WTC11 (cell line): ENCODE data around the gene RMND5B. TPM values are rescaled to one million over a fixed set of nuclear protein-coding genes. Genes with fewer than 3 reads are reported as not detected.

Experiments used
- ATAC-seq: fragments of 200-7000 bp; cut with Tn5 transposase; 2 replicates; pipeline ENCODE4 v1.10.0; 2021; ENCODE audit warnings: mild to moderate bottlenecking, moderate library complexity
- CTCF ChIA-PET: fragments of 300-600 bp; sonication (Branson Sonifier 250); formaldehyde crosslinking; loops from one replicate; lab custom pipeline; 2021; ENCODE audit warnings: antibody characterized with exemption; lab: Charles Lee
- POLR2A ChIA-PET: fragments of 350-600 bp; sonication (Branson Sonifier 250); formaldehyde crosslinking; loops from one replicate; lab custom pipeline; 2021; ENCODE audit warnings: antibody characterized with exemption; lab: Charles Lee
- DNase-seq: peaks from one replicate; pipeline ENCODE4 v3.0.0; 2021; ENCODE audit warnings: low spot score
- H3K27ac Mint-ChIP-seq: 2 replicates; pipeline ENCODE4 v1.8.0; 2021; ENCODE audit warnings: mixed read lengths
- H3K27me3 Mint-ChIP-seq: 2 replicates; pipeline ENCODE4 v1.8.0; 2021; ENCODE audit warnings: low read depth, mild to moderate bottlenecking, moderate library complexity, mixed read lengths
- H3K36me3 Mint-ChIP-seq: 2 replicates; pipeline ENCODE4 v1.8.0; 2021; ENCODE audit warnings: mixed read lengths
- H3K4me1 Mint-ChIP-seq: 2 replicates; pipeline ENCODE4 v1.8.0; 2022; ENCODE audit warnings: mixed read lengths
- H3K4me3 Mint-ChIP-seq: 2 replicates; pipeline ENCODE4 v1.8.0; 2021; ENCODE audit warnings: mild to moderate bottlenecking, moderate library complexity, mixed read lengths
- H3K9me3 Mint-ChIP-seq: 2 replicates; pipeline ENCODE4 v1.8.0; 2021; ENCODE audit warnings: mixed read lengths
- ETV6 ChIP-seq: sonication (generic); formaldehyde crosslinking; IDR thresholded peaks from 2 replicates; pipeline ENCODE4 v1.8.1; 2022; ENCODE audit warnings: mild to moderate bottlenecking, missing genetic modification reagents
- FOXK1 ChIP-seq: sonication (generic); formaldehyde crosslinking; IDR thresholded peaks from 2 replicates; pipeline ENCODE4 v1.8.0; 2022; ENCODE audit warnings: mild to moderate bottlenecking, moderate library complexity, missing genetic modification reagents
- GTF2I ChIP-seq: fragments of 250-450 bp; sonication (Bioruptor Pico); conservative IDR thresholded peaks from 2 replicates; pipeline ENCODE4 v1.4.0; 2021; ENCODE audit warnings: mild to moderate bottlenecking
- HMGA2 ChIP-seq: fragments of 250-450 bp; sonication (Bioruptor Pico); IDR thresholded peaks from 2 replicates; pipeline ENCODE4 v1.4.0; 2021; ENCODE audit warnings: mild to moderate bottlenecking, moderate library complexity
- KAT7 ChIP-seq: sonication (generic); formaldehyde crosslinking; IDR thresholded peaks from 2 replicates; pipeline ENCODE4 v1.8.1; 2023; ENCODE audit warnings: missing genetic modification reagents, mild to moderate bottlenecking, borderline replicate concordance
- MYBL2 ChIP-seq: sonication (generic); formaldehyde crosslinking; IDR thresholded peaks from 2 replicates; pipeline ENCODE4 v1.8.1; 2023; ENCODE audit warnings: mild to moderate bottlenecking, moderate library complexity, missing genetic modification reagents
- NFATC4 ChIP-seq: fragments of 250-450 bp; sonication (Bioruptor Pico); IDR thresholded peaks from 2 replicates; pipeline ENCODE4 v1.9.0; 2021; ENCODE audit warnings: mild to moderate bottlenecking
- NR3C1 ChIP-seq: sonication (generic); formaldehyde crosslinking; conservative IDR thresholded peaks from 2 replicates; pipeline ENCODE4 v1.8.1; 2023; ENCODE audit warnings: low read depth, mild to moderate bottlenecking, missing genetic modification reagents
- OVOL2 ChIP-seq: fragments of 250-450 bp; sonication (Bioruptor Pico); IDR thresholded peaks from 2 replicates; pipeline ENCODE4 v1.9.0; 2021; ENCODE audit warnings: mild to moderate bottlenecking, borderline replicate concordance
- PRRX2 ChIP-seq: fragments of 250-450 bp; sonication (Bioruptor Pico); IDR thresholded peaks from 2 replicates; pipeline ENCODE4 v1.8.0; 2021; ENCODE audit warnings: mild to moderate bottlenecking
- SMAD3 ChIP-seq: sonication (generic); formaldehyde crosslinking; IDR thresholded peaks from 2 replicates; pipeline ENCODE4 v1.8.0; 2022; ENCODE audit warnings: missing genetic modification reagents, mild to moderate bottlenecking, borderline replicate concordance
- SMAD4 ChIP-seq: sonication (generic); formaldehyde crosslinking; IDR thresholded peaks from 2 replicates; pipeline ENCODE4 v1.8.0; 2022; ENCODE audit warnings: mild to moderate bottlenecking, missing genetic modification reagents
- SOX15 ChIP-seq: fragments of 250-450 bp; sonication (Bioruptor Pico); IDR thresholded peaks from 2 replicates; pipeline ENCODE4 v1.9.0; 2021; ENCODE audit warnings: mild to moderate bottlenecking
- SP1 ChIP-seq: sonication (generic); formaldehyde crosslinking; conservative IDR thresholded peaks from 2 replicates; pipeline ENCODE4 v1.8.1; 2022; ENCODE audit warnings: missing genetic modification reagents
- TEAD4 ChIP-seq: sonication (generic); formaldehyde crosslinking; IDR thresholded peaks from 2 replicates; pipeline ENCODE4 v1.8.0; 2022; ENCODE audit warnings: mild to moderate bottlenecking, missing genetic modification reagents
- ZNF219 ChIP-seq: sonication (generic); formaldehyde crosslinking; IDR thresholded peaks from 2 replicates; pipeline ENCODE4 v1.8.0; 2023; ENCODE audit warnings: missing genetic modification reagents, mild to moderate bottlenecking, borderline replicate concordance
- ZNF423 ChIP-seq: fragments of 250-450 bp; sonication (Bioruptor Pico); IDR thresholded peaks from 2 replicates; pipeline ENCODE4 v2.1.2; 2022; ENCODE audit warnings: mild to moderate bottlenecking, moderate library complexity
- total RNA-seq: library from RNA; stranded (reverse); gene quantifications from 3 replicates; pipeline ENCODE4 v1.2.3, GENCODE V29; 2021
- TF ChIP-seq, protein P1 (sequence below): sonication (generic); formaldehyde crosslinking; IDR thresholded peaks from 2 replicates; pipeline ENCODE4 v1.8.1; 2022; ENCODE audit warnings: missing genetic modification reagents, borderline replicate concordance
- TF ChIP-seq, protein P2 (sequence below): sonication (generic); formaldehyde crosslinking; IDR thresholded peaks from 2 replicates; pipeline ENCODE4 v1.8.0; 2023; ENCODE audit warnings: missing genetic modification reagents
- TF ChIP-seq, protein P3 (sequence below): sonication (generic); formaldehyde crosslinking; IDR thresholded peaks from 2 replicates; pipeline ENCODE4 v1.8.1; 2022; ENCODE audit warnings: low read depth, mild to moderate bottlenecking, moderate library complexity, missing genetic modification reagents, borderline replicate concordance
- TF ChIP-seq, protein P4 (sequence below): fragments of 250-450 bp; sonication (Bioruptor Pico); IDR thresholded peaks from 2 replicates; pipeline ENCODE4 v1.9.0; 2021; ENCODE audit warnings: moderate library complexity, mild to moderate bottlenecking, inconsistent platforms, borderline replicate concordance
- TF ChIP-seq, protein P5 (sequence below): sonication (generic); formaldehyde crosslinking; IDR thresholded peaks from 2 replicates; pipeline ENCODE4 v1.8.1; 2023; ENCODE audit warnings: mild to moderate bottlenecking, missing genetic modification reagents
- TF ChIP-seq, protein P6 (sequence below): sonication (generic); formaldehyde crosslinking; IDR thresholded peaks from 2 replicates; pipeline ENCODE4 v1.8.1; 2023; ENCODE audit warnings: mild to moderate bottlenecking, missing genetic modification reagents, borderline replicate concordance
- TF ChIP-seq, protein P7 (sequence below): sonication (generic); formaldehyde crosslinking; IDR thresholded peaks from 2 replicates; pipeline ENCODE4 v1.8.0; 2022; ENCODE audit warnings: mild to moderate bottlenecking, missing genetic modification reagents

The RMND5B gene
- total RNA-seq, 1 experiment from 2014 or later: 93.3 TPM

DNA sequence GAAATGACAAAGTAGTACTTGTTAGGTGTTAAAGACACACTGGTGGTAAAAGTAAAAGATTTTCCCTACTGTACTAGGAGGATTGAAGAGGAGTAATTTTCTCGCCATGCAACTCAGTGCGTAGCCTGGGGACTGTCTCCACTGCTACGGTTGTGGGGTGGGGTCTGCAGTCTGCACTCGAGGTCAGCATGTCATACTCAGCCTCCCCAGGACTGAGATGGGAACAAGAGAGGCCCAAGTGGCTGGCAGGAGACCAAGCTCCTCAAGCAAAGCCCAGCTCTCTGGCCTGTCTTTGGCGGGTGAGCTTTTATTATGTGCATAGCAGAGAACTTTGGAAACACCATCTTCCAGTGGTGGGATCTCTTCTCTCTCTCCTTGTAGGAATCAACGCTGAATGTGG is 12.4 kb downstream of the RMND5B start:
- DNase-seq (no peak), ATAC-seq (no peak)
- Mint-ChIP-seq H3K27ac (no peak overlapping the region), H3K4me1 (peaks cover 5% of the 10 kb centered on the region), H3K9me3 (no peaks in the 10 kb centered on the region), H3K4me3 (no peak overlapping the region), H3K27me3 (no peaks in the 10 kb centered on the region), H3K36me3 (peaks cover 76% of the 10 kb centered on the region)
- POLR2A ChIA-PET: interaction anchor here (0.5 to 1.1 kb wide), 4 partner anchors 19 to 208 kb away, joined by 3 to 5 read pairs (median 4); no protein-coding TSS in a partner anchor
- CTCF ChIA-PET: interaction anchor here (3.2 to 7.5 kb wide), 3 partner anchors 19 to 68 kb away, joined by 14 to 111 read pairs (median 39); no protein-coding TSS in a partner anchor
- TF ChIP-seq, protein P1, sequence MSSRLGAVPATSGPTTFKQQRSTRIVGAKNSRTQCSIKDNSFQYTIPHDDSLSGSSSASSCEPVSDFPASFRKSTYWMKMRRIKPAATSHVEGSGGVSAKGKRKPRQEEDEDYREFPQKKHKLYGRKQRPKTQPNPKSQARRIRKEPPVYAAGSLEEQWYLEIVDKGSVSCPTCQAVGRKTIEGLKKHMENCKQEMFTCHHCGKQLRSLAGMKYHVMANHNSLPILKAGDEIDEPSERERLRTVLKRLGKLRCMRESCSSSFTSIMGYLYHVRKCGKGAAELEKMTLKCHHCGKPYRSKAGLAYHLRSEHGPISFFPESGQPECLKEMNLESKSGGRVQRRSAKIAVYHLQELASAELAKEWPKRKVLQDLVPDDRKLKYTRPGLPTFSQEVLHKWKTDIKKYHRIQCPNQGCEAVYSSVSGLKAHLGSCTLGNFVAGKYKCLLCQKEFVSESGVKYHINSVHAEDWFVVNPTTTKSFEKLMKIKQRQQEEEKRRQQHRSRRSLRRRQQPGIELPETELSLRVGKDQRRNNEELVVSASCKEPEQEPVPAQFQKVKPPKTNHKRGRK (CRISPR knock-in tag): no peak
- TF ChIP-seq, protein P2, sequence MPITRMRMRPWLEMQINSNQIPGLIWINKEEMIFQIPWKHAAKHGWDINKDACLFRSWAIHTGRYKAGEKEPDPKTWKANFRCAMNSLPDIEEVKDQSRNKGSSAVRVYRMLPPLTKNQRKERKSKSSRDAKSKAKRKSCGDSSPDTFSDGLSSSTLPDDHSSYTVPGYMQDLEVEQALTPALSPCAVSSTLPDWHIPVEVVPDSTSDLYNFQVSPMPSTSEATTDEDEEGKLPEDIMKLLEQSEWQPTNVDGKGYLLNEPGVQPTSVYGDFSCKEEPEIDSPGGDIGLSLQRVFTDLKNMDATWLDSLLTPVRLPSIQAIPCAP (CRISPR knock-in tag): no peak
- TF ChIP-seq, protein P3, sequence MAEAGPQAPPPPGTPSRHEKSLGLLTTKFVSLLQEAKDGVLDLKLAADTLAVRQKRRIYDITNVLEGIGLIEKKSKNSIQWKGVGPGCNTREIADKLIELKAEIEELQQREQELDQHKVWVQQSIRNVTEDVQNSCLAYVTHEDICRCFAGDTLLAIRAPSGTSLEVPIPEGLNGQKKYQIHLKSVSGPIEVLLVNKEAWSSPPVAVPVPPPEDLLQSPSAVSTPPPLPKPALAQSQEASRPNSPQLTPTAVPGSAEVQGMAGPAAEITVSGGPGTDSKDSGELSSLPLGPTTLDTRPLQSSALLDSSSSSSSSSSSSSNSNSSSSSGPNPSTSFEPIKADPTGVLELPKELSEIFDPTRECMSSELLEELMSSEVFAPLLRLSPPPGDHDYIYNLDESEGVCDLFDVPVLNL (CRISPR knock-in tag): no peak
- TF ChIP-seq SOX15 (no peak), TEAD4 (CRISPR knock-in tag) (no peak), MYBL2 (CRISPR knock-in tag) (no peak), ZNF219 (no peak), SMAD4 (CRISPR knock-in tag) (no peak), HMGA2 (CRISPR knock-in tag) (no peak), GTF2I (CRISPR knock-in tag) (no peak), NR3C1 (CRISPR knock-in tag) (no peak), PRRX2 (no peak), SP1 (no peak), ETV6 (CRISPR knock-in tag) (no peak), NFATC4 (CRISPR knock-in tag) (no peak), FOXK1 (no peak), SMAD3 (CRISPR knock-in tag) (no peak)
- TF ChIP-seq, protein P4, sequence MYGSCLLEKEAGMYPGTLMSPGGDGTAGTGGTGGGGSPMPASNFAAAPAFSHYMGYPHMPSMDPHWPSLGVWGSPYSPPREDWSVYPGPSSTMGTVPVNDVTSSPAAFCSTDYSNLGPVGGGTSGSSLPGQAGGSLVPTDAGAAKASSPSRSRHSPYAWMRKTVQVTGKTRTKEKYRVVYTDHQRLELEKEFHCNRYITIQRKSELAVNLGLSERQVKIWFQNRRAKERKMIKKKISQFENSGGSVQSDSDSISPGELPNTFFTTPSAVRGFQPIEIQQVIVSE: no peak
- TF ChIP-seq, protein P5, sequence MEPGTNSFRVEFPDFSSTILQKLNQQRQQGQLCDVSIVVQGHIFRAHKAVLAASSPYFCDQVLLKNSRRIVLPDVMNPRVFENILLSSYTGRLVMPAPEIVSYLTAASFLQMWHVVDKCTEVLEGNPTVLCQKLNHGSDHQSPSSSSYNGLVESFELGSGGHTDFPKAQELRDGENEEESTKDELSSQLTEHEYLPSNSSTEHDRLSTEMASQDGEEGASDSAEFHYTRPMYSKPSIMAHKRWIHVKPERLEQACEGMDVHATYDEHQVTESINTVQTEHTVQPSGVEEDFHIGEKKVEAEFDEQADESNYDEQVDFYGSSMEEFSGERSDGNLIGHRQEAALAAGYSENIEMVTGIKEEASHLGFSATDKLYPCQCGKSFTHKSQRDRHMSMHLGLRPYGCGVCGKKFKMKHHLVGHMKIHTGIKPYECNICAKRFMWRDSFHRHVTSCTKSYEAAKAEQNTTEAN (CRISPR knock-in tag): no peak

DNA sequence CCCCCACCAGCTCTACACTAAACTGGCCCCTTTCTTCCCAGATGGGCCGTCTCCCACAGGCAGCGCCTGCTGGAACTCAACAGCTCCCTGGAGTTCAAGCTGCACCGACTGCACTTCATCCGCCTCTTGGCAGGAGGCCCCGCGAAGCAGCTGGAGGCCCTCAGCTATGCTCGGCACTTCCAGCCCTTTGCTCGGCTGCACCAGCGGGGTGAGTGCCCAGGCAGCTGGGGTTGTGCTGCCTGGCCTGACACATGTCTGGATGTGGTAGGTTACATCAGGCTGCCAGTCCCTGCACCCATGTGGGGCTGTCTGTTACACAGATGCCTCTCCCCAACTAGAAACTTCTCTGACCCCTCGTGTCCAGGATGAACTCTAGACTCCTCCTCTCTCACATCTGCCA is 13.1 kb downstream of the RMND5B start:
- H3K36me3 Mint-ChIP-seq: peaks cover 78% of the 10 kb centered on the region
- no peaks in the 10 kb centered on the region for H3K27me3 Mint-ChIP-seq
- H3K4me1 Mint-ChIP-seq: peaks cover 5% of the 10 kb centered on the region
- no peaks in the 10 kb centered on the region for H3K9me3 Mint-ChIP-seq
- DNase-seq: no peak
- ATAC-seq: no peak
- POLR2A ChIA-PET: interaction anchor here (0.5 to 1.1 kb wide), 3 partner anchors 20 to 208 kb away, joined by 3 to 5 read pairs (median 3); no protein-coding TSS in a partner anchor
- peak overlapping the region; percentile 91 for H3K27ac Mint-ChIP-seq
- CTCF ChIA-PET: interaction anchor here (2.4 to 7.5 kb wide), 4 partner anchors 20 to 69 kb away, joined by 14 to 111 read pairs (median 28); no protein-coding TSS in a partner anchor
- H3K4me3 Mint-ChIP-seq: no peak overlapping the region
- no peak for TF ChIP-seq KAT7 (CRISPR knock-in tag)
- no peak for TF ChIP-seq OVOL2
- TF ChIP-seq, protein P3 (CRISPR knock-in tag): no peak
- TF ChIP-seq ZNF423 (CRISPR knock-in tag): no peak
- TF ChIP-seq, protein P6, sequence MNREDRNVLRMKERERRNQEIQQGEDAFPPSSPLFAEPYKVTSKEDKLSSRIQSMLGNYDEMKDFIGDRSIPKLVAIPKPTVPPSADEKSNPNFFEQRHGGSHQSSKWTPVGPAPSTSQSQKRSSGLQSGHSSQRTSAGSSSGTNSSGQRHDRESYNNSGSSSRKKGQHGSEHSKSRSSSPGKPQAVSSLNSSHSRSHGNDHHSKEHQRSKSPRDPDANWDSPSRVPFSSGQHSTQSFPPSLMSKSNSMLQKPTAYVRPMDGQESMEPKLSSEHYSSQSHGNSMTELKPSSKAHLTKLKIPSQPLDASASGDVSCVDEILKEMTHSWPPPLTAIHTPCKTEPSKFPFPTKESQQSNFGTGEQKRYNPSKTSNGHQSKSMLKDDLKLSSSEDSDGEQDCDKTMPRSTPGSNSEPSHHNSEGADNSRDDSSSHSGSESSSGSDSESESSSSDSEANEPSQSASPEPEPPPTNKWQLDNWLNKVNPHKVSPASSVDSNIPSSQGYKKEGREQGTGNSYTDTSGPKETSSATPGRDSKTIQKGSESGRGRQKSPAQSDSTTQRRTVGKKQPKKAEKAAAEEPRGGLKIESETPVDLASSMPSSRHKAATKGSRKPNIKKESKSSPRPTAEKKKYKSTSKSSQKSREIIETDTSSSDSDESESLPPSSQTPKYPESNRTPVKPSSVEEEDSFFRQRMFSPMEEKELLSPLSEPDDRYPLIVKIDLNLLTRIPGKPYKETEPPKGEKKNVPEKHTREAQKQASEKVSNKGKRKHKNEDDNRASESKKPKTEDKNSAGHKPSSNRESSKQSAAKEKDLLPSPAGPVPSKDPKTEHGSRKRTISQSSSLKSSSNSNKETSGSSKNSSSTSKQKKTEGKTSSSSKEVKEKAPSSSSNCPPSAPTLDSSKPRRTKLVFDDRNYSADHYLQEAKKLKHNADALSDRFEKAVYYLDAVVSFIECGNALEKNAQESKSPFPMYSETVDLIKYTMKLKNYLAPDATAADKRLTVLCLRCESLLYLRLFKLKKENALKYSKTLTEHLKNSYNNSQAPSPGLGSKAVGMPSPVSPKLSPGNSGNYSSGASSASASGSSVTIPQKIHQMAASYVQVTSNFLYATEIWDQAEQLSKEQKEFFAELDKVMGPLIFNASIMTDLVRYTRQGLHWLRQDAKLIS (CRISPR knock-in tag): no peak
- TF ChIP-seq, protein P7, sequence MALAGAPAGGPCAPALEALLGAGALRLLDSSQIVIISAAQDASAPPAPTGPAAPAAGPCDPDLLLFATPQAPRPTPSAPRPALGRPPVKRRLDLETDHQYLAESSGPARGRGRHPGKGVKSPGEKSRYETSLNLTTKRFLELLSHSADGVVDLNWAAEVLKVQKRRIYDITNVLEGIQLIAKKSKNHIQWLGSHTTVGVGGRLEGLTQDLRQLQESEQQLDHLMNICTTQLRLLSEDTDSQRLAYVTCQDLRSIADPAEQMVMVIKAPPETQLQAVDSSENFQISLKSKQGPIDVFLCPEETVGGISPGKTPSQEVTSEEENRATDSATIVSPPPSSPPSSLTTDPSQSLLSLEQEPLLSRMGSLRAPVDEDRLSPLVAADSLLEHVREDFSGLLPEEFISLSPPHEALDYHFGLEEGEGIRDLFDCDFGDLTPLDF (CRISPR knock-in tag): no peak
- TF ChIP-seq, protein P4: no peak
